ENCODE measurements around the gene FASN.
A peak's percentile ranks its signal among the peaks of the same experiment; 100 is the strongest.
"Not testable (repeated sequence)": the region's sequence is repeated elsewhere in the genome, so short reads cannot be mapped to it uniquely, and the experiment has no call there.

FASN gene

DNA sequence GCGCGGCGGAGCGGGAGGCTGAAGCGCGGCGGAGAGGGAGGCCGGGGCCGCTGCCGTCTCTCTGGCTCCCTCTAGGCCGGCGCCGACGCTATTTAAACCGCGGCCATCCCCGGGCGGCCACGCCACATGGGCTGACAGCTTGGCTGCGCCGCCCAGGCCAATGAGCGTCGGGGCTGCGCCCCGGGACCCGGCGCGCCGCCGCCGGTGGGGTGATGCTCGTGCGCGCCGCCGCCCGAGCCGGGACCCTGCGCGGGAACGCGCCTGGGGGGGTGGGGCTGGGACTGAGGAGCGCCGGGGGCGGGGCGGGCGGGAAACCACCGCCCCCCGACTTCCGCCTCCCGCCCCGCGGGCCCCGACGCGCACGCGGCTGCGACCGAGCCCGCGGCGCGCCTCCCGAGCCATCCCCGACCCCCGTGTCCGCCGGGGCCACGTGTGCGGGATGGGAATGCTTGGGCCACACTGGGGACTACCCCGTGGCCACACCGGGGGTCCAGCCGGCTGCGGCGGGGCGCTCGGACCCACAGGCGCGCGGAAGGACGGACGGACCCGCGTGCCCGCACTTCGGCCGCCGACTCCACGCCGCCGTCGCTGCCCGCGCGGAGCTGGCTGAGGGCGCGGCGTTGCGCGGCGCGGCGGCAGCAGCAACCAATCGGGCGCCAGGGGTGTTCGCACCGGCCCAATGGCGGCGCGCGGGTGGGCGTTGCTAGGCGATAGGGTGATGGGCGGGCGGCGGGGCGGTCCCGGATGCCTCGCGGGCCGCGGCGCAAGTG lies at the start of gene FASN:
FASN (minus strand) TSS at position 68 of the 770 bp plus-strand sequence. CDS start 1,791 bp downstream, outside the sequence.
- DNase-seq (ENCODE audit: low read depth, low spot score) = peak; percentile 81

DNA sequence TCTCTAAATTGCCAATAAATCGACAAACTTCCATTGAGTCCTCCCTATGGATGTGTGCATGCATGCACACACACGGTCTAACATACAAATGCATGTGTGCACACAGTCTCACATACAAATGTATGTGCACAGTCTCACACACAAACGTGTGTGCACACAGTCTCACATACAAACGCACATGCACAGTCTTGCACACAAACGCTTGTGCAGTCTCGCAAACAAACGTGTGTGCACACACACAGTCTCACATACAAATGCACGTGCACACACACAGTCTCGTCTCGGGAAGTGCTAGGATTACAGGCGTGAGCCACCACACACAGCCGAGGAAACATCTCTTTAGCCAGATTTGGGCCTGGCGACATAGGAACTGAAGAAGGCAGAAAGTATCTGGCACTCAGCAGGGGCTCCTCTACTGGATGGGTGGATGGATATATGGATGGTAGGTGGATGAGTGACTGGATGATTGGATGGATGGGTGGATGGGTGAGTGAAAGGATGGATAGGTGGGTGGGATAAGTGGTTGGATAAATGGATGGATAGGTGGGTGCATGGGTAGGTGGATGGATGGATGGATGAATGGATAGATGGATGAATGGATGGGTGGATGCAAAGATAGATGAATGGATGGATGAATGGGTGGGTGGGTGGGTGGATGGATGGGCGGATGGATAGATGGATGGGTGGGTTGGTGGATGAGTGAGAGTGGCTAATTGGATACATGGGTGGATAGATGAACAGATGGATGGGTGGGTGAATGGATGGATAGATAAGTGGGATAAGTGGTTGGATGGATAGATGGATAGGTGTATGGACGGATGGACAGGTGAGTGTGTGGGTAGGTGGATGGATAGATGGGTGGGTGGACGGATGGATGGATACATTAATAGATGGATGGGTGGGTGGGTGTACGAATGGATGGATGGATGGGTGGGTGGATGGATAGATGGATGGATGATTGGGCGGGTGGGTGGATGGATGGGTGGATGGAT lies 48.9 kb upstream of the FASN start:
- DNase-seq (ENCODE audit: low read depth, low spot score) = no peak

DNA sequence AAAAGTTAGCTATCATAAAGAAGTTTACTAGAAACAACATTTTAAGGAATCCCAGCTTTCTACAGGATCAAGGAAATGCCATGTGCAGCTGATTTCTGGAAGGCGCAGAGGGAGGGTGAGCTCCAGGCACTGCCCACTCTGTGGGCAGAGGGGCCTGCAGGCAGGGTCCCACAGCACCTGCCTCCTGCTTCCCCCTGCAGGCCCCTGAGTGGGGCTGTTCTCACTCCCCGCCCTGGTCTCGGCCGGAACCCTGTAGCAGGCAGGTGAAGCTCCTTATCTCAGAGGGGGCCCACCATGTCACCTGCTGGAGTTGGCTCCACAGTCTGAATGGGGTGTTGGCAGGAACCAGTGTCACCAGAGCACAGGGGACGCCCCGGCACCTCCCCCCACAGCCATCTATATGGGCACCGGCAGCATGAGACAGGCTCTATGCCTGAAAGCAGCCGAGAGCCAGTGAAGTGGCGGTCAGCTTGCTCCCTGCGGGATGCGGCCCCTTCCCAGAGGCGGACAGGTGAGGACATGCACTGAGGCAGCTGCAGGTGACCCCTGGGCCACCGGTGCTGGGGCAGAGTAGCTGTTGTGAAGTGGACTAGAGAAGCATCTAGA lies 47.6 kb upstream of the FASN start:
- no peak for DNase-seq (ENCODE audit: low read depth, low spot score)

DNA sequence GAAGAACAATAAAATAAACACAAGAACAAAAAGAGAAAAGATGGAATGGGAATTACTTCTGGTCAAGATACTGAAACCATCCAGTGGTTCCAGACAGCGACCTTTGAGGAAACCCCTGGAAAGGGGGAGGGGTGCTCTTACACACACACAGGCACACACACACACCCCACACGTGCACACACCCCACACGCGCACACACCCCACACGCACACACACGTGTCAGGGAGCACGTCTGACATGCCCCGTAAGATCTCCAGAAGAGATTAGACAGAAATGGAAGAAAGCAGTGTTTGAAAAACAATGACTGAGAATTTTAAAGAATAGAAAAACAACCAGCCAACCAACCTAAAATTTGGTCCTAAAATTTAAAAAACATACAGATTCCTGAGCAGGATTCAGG lies 45.3 kb upstream of the FASN start:
- no peak for DNase-seq (ENCODE audit: low read depth, low spot score)

DNA sequence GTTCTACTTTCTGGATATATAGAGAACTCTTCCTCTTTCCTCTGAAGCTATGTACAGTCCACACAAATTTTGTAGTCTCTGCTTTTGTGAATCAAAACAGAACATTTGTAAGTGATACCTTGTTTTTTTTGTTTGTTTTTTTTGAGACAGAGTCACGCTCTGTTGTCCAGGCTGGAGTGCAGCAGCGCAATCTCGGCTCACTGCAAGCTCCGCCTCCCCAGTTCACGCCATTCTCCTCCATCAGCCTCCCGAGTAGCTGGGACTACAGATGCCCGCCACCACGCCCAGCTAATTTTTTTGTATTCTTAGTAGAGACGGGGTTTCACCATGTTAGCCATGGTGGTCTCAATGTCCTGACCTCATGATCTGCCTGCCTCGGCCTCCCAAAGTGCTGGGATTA lies 41.9 kb upstream of the FASN start:
- not testable (repeated sequence) for DNase-seq (ENCODE audit: low read depth, low spot score)

DNA sequence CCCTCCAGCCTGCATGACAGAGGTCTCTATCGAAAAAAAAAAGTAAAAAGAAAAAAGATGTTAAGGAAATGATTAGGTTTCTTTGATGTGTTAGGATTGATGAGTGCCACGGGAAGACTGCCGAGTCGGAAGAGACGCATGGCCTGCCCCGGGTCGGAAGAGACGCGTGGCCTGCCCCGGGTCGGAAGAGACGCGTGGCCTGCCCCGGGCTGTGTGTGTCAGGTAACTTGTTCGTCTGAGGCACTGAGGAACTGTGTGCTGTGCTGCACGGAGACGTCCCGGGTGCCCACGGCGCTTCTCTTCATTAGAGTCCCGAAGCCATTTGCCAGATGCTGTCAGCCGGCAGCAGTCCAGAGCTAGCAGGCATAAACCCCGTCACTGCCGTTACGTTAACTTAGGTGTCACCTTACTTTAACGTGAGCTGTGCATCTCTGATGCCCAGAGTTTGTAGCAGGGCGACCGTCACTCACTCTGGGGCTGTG lies 40.5 kb upstream of the FASN start:
- DNase-seq (ENCODE audit: low read depth, low spot score) = no peak

DNA sequence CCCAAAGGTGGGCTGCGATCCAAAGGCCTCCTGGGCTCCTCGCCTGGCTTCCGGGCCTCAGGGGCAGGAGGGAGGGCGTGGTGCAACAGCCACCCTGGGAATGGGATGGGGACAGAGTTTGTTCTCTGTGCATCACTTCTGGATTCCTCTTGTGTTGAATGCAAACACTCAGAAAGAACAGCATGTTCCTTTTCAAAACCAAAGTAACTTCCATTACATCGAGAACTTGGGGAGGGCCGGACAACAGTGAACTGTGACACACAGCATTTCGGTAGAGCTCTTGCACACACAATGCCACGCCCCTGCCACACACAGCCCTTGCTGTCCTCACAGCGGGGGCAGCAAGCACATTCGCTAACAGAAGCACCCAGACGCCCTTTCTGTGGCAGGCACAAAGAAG lies 36.1 kb upstream of the FASN start:
- DNase-seq (ENCODE audit: low read depth, low spot score) = no peak

DNA sequence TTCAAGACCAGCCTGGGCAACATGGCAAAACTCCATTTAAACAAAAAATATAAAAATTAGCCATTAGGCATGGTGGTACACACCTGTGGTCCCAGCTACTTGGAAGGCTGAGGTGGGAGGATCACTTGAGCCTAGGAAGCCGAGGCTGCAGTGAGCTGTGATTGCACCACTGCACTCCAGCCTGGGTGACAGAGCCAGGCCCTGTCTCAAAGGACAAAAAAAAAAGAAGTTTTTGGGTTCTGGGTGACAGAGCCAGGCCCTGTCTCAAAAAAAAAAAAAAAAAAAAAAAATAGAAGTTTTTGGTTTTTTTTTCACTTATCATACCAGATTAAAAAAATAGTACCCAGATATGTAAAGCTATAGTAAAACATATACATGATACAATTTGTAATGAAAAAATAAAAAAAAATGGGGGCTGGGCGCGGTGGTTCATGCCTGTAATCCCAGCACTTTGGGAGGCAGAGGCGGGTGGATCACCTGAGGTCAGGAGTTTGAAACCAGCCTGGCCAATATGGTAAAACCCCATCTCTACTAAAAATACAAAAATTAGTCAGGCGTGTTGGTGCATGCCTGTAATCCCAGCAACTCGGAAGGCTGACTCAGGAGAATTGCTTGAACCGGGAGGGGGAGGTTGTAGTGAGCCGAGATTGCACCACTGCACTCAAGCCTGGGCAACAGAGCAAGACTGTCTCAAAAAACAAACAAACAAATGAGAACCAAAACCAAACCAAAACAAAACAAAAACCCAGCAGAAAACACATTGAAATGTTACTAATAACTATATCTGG lies 35.3 kb upstream of the FASN start:
- DNase-seq (ENCODE audit: low read depth, low spot score) = not testable (repeated sequence)

DNA sequence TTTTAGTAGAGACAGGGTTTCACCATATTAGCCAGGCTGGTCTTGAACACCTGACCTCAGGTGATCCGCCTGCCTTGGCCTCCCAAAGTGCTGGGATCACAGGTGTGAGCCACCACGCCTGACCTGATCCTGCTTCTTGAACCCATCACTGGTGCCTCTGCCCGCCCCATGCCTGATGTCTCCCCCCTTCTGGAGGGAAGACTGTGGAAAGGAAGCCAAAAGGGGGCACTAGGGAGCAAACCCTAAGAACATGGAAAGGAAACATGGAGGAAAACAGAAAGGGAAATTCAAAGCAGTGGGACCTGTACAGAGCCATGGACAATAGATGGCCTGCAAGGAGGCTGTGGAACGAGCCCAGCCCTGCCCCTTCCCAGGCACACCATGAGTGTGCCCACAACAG lies 31.1 kb upstream of the FASN start:
- DNase-seq (ENCODE audit: low read depth, low spot score) = no peak

DNA sequence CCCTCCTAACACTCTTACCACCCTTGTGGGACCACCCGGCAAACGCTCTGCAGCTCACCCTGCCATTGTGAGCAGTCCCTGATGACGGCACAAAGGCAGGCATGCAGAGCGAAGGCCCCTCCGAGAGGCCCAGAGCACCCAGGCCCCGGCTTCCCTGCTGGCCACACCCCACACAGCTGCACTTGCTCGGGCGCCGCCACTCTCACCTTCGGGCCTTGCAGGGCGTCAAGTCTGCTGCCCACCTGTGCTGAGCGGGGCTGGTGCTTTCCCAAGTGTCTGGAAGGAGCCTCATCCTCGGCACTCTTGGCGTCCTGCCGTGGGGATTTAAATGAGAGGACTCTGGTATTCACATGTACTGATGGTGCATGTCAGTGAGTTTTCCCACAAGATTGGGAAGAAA lies 30.3 kb upstream of the FASN start:
- DNase-seq (ENCODE audit: low read depth, low spot score) = no peak

DNA sequence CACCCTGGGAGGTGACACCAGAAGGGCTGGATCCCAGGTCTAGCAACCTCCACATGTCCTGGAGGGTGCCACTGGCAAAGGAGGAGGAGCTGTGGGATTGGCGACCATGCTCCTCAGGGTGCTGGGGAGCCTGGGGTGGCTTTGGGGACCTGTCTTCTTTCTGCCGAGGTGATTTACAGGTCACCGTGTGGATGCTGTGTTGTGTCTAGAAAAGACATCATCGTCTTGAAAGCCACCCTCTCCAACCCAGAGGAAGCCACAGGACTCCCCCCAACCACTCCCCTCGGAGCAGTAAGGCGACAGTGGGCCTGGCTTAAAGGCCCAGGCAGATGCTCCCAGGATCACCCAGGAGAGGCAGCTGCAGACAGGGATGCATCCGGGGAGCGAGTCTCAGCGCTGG lies 29.7 kb upstream of the FASN start:
- no peak for DNase-seq (ENCODE audit: low read depth, low spot score)

DNA sequence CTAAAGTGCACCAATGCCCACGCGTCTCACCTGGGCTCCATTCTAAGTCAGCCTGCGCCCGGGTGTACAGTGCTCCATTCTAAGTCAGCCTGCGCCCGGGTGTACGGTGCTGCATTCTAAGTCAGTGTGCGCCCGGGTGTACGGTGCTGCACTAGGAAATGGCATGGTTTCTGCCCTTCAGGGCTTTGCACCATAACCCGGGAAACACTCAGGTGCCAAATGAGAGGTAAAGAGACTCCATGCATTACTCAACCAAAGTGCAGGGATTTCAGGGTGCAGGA lies 29.2 kb upstream of the FASN start:
- DNase-seq (ENCODE audit: low read depth, low spot score) = no peak

DNA sequence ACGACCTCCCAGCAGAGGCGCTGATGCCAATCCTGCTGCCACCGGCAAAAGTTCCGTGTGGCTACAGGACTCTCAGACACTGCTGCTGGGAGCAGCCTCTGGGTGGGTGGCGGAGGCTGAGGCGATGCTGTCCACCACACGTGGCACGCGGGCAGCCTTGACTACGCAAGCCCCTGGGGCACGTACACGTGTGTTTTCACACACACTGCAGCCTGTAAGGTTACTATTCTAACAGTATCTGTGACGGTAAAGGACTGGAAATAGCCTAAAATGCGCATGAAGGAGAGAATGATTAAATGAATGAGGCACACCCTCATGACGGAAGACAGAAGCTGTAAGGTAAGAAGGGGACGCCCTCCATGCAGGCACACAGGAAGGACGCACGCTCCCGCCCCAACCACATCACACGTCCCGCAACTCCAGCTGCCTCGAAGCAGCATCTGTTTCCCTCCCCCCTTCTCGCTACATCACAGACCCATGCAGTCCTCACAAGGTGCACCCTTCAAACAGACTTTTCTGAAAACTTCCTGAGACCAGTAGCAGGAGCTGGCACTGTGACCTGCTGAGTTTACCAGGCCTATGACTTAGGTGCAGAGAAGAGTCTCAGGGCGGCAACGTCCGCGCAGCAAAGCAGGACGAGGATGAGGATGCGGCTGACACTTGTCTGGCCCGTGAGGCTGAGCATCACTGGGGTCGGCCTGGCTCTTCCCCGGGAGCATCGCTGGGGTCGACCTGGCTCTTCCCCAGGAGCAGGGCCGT lies 28.7 kb upstream of the FASN start:
- DNase-seq (ENCODE audit: low read depth, low spot score) = no peak

DNA sequence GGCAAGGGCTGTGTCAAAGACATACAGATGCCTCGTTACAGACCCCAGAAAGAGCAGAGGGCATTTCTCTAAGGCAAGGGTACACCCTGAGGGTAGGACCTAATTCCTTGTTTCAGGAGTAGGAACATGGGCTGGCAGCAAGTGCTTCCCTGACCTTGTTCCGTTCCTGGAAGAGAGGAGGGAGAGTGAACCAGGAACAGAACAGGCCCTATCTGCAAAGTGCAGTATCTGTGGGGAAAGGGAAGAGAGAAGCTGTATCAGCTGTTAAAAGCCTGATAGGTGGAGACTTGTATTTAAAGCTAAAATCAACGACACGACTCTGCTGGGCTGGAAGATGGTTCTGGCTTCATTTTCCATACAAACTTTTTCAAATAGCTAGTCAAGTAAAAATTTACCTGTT lies 26.1 kb upstream of the FASN start:
- no peak for DNase-seq (ENCODE audit: low read depth, low spot score)

DNA sequence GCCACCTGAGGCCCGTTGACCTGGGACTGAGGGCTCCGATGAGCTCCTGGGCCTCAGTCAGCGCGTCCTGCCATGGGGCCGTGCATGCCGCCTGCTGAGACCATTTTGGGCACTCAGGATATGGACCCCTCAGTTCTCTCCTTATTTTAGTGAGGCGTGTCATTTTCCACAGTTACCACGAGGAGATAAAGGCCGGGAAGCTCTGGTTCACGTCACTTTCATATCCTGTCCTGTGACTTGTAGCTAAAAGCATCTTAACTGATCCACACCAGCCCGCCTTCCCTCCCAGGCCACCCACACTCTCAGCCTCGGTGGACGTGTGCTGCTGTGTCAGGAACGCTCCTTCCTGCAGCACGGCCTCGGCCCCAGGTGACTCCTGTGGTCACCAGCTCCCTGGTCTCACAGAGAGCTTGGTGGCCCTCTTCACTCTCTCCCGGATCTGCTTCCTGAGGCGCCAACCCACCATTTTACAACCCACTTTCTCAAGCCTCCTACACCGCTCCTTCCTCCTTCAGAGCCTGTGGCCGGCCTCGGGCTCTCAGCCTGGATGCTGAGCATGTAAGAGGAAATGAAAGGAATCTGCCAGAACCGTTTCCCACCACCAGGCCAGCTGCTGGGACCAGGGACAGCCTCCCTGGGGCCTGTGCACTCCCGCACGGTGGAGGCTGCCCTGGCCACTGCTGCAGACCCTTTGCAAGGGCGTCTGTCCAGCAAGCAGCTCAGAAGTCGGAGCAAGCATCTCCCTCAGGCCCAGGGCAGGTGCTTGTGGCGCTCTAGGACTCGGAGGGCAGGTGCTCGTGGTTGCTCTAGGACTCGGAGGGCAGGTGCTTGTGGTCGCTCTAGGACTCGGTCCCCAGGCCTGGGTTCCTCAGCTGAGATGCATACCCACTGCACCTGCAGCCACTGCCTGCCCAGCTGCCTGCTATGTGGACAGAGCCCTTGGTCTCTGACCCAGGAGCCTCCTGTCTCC lies 23.9 kb upstream of the FASN start:
- no peak for DNase-seq (ENCODE audit: low read depth, low spot score)

DNA sequence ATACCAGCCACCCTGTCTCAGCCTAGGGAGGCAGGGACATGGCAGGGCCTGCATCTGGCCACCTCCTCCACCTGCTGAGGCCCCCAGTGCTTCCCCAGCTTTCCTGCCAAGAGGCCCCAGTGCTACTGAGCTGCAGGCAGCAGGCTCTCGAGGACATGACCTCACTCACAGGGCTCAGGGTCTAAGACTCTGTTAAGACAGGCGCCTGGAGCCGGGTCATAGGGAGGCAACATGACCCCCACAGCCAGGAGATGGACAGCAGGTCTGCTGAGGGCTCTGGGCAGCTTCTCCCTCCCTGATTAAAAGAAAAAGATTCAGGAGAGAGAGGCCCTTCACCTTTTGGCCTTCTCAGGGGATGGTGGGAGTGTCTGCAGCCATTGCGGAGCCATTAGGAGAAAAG lies 23.2 kb upstream of the FASN start:
- DNase-seq (ENCODE audit: low read depth, low spot score) = no peak

DNA sequence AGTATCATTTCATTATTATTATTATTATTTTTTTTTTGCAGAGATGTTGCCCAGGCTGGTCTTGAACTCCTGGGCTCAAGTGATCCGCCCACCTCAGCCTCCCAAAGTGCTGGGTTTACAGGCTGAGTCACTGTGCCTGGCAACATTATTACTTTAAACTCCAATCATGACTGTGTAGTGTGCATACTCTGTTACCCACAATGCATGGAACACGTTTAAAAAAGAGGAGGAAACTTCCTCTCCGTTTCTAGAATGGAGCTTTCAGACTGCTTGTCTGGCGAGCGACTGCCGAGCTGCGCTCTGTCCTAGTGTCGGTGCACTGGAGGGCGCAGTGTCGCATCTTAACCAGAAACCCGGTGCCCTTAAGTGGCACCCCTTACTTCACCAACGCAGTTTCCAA lies 22.1 kb upstream of the FASN start:
- no peak for DNase-seq (ENCODE audit: low read depth, low spot score)

DNA sequence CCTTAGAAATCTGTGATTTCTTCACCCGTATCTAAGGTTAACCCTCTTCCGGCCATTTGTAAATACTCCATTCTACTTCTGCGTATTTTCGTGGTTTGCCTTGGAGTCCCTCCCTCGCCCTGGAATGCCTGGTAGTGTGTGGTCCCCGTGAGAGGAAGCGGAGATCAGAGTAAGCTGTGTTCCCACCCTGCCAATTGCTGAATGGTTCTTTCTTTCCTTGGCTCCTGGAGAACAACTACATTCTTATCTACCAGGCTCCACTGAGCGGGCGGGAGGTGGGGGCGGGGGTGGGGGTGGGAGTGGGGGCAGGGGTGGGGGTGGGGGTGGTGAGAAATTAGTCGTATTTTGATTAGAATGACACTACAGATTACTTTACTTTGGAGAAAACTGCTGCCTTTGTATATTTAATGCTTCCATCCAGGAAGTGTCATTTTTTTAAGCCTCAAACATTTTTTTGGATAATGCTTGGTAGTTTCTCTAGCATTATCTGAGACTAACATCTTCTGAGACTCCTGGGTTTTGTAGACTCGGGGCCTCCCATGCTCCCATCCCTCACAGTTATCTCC lies 20.9 kb upstream of the FASN start:
- DNase-seq (ENCODE audit: low read depth, low spot score) = no peak

DNA sequence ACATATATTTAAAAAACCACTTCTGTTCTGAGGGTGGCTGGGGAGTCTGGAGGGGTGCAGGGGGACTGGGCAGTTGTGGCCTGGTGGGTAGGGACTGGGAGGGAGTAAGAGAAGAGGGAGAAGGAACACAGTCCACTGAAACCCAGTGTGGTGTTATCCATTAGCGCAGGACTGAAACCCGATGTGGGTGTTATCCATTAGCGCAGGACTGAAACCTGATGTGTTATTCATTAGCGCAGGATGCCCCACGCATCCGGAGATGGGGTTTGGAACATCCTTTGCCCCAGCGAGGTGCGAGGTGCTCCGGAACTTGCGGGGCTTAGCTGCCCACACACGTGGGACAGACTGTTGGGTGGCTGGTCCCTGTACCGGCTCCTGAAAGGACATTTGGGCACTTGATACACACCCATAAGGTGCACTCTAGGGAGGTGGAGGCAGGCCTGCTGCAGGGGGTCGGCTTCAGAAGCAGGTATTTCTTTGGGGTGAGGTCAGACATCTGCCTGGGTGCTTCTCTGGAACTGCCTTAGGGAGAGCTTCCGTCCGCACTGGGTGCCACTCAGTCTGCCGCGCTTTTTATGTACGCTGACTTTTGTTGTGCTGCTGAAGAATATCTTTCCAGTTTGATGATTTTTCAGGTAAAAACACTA lies 20.3 kb upstream of the FASN start:
- DNase-seq (ENCODE audit: low read depth, low spot score) = no peak
